Measurements from ENCODE around the gene NPW.

The NPW gene

GRCh38 chr16:2036200-2036966 is 16.8 kb downstream of the NPW start:
- DNase-seq (ENCODE audit: low read depth, low spot score) = no peak

- DNase-seq (ENCODE audit: low read depth, low spot score) = no peak
Observed at GRCh38 chr16:2037115-2037514, 17.5 kb downstream of the NPW start.

- no peak for DNase-seq (ENCODE audit: low read depth, low spot score)
Observed at GRCh38 chr16:2037647-2038381, 18.2 kb downstream of the NPW start.

GRCh38 chr16:2038382-2039231 is 19.0 kb downstream of the NPW start:
- no peak for DNase-seq (ENCODE audit: low read depth, low spot score)

GRCh38 chr16:2039274-2040031 is 19.9 kb downstream of the NPW start:
- no peak for DNase-seq (ENCODE audit: low read depth, low spot score)

GRCh38 chr16:2040041-2040786 is 20.6 kb downstream of the NPW start:
- no peak for DNase-seq (ENCODE audit: low read depth, low spot score)

- no peak for DNase-seq (ENCODE audit: low read depth, low spot score)
Observed at GRCh38 chr16:2040787-2041522, 21.4 kb downstream of the NPW start.

GRCh38 chr16:2042171-2042985 is 22.8 kb downstream of the NPW start:
- no peak for DNase-seq (ENCODE audit: low read depth, low spot score)

GRCh38 chr16:2042986-2043666 is 23.5 kb downstream of the NPW start:
- DNase-seq (ENCODE audit: low read depth, low spot score) = no peak

GRCh38 chr16:2043667-2044451 is 24.3 kb downstream of the NPW start:
- DNase-seq (ENCODE audit: low read depth, low spot score) = no peak

- no peak for DNase-seq (ENCODE audit: low read depth, low spot score)
Observed at GRCh38 chr16:2044541-2044940, 25.0 kb downstream of the NPW start.

GRCh38 chr16:2045965-2046892 is 26.6 kb downstream of the NPW start:
- no peak for DNase-seq (ENCODE audit: low read depth, low spot score)

- no peak for DNase-seq (ENCODE audit: low read depth, low spot score)
Observed at GRCh38 chr16:2046893-2047329, 27.3 kb downstream of the NPW start.

- peak; percentile 80 for DNase-seq (ENCODE audit: low read depth, low spot score)
Observed at GRCh38 chr16:2047330-2048115, 27.9 kb downstream of the NPW start, which contains the start of the genes NTHL1 and TSC2. Gene NTHL1, minus strand, starts transcription at chr16:2047834. Its CDS starts 11 bp downstream, at chr16:2047823. Gene TSC2, plus strand, starts transcription at chr16:2047985. Its CDS starts 631 bp downstream, at chr16:2048616.

- DNase-seq (ENCODE audit: low read depth, low spot score) = no peak
Observed at GRCh38 chr16:2048116-2048543, 28.5 kb downstream of the NPW start.

- no peak for DNase-seq (ENCODE audit: low read depth, low spot score)
Observed at GRCh38 chr16:2053211-2053610, 33.6 kb downstream of the NPW start.

Measured in activated naive CD8-positive, alpha-beta T cell treated with anti-CD3 and anti-CD28 coated beads, Interleukin-2, amount 50 U/mL, for 16 hours (primary cell).